GM19455 (cell line): Measurements from ENCODE around the gene NIPBL.
"Not testable (repeated sequence)": the region's sequence is repeated elsewhere in the genome, so short reads cannot be mapped to it uniquely, and the experiment has no call there.

ENCODE experiments used
- ATAC-seq: cut with Tn5 transposase; IDR thresholded peaks from one replicate; pipeline ENCODE4 v1.9.1; 2021; ENCODE audit not compliant: unreplicated experiment

Gene NIPBL

DNA sequence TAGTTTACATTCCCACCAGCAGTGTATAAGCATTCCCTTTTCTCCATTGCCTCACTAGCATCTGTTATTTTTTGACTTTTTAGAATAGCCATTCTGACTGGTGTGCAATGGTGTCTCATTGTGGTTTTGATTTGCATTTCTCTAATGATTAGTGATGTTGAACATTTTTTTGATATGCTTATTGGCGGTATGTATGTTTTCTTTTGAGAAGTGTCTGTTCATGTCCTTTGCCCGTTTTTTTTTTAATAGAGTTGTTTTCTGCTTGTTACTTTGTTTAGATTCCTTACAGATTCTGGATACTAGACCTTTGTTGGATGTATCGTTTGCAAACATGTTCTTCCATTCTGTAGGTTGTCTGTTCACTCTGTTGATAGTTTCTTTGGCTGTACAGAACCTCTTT is 25.3 kb downstream of the NIPBL start:
- ATAC-seq, result no peak

- no peak for ATAC-seq
Observed at GRCh38 chr5:36902353-36902752, 25.8 kb downstream of the NIPBL start.

GRCh38 chr5:36904677-36905076 is 28.1 kb downstream of the NIPBL start:
- no peak for ATAC-seq

DNA sequence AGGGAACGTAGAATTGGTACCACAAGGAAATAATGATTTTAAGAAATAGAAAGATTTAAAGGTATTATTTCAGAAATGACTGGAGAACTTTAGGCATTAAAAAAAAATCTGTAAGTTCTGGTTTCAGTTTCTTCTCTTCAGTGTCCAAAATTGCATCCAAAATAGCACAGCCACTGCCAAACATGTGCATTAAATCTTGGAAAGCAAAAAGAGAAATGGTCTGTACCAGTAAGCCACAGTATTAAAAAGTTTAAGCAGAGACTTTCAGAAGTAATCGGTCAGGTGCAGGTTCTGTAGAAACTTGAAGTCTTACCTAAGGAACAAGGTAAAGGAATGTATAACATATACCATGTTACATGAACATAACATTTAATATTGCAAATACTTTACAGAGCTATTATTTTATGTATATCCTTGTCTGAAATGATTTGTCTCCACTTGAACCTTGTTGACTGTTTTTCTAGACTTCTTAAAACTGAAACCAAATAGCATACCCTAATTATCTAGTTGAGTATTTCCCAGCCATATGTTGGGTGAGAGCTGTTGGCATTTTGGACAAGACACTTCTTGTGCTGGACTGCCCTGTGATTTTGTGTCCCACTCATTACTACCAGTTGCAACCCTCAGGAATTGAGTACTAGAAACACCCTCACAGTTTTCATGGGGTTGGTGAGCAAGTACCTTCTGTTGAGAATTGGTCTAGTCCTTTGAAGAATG is 32.1 kb downstream of the NIPBL start:
- no peak for ATAC-seq

GRCh38 chr5:36915653-36916052 is 39.1 kb downstream of the NIPBL start:
- no peak for ATAC-seq

DNA sequence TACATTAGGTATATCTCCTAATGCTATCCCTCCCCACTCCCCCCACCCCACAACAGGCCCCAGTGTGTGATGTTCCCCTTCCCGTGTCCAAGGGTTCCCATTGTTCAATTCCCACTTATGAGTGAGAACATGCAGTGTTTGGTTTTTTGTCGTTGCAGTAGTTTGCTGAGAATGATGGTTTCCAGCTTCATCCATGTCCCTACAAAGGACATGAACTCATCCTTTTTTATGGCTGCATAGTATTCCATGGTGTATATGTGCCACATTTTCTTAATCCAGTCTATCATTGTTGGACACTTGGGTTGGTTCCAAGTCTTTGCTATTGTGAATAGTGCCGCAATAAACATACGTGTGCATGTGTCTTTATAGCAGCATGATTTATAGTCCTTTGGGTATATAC is 40.0 kb downstream of the NIPBL start:
- ATAC-seq, result not testable (repeated sequence)

GRCh38 chr5:36917358-36917757 is 40.8 kb downstream of the NIPBL start:
- not testable (repeated sequence) for ATAC-seq

DNA sequence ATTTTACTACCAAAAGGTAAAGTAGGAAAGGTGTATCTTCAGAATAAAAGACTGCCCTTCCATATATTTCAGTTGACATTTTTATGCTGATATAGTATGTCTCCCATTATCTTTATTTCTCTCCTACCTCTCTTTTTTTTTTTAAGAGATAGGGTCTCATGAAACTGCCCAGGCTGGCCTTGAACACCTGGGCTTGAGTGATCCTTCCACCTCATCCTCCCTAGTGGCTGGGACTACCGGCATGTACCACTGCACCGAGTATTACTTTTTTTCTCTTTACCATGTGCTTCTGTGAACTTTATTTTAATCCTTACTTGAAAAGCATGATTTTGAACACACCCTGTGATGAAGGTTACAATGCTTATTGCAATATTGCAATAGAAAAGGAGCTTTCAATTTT is 42.7 kb downstream of the NIPBL start:
- ATAC-seq, result no peak

DNA sequence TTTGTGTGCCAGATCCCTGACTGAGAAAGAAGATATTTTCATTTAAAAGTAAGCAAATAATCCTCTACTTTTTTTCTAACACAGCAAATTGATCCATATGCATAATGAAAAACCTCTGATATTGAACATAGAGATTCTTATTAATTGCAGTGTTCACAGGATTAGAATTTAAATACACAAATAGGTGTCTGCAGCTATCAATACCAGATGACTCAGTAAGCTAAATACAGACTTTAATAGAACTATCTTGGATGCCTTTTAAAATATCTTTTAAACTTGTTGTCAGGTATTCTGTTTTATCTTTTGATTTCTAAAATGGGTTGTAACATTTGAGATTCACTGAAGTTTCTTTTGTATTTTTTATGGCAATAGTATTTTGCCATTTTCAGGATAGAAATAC is 43.1 kb downstream of the NIPBL start:
- no peak for ATAC-seq

DNA sequence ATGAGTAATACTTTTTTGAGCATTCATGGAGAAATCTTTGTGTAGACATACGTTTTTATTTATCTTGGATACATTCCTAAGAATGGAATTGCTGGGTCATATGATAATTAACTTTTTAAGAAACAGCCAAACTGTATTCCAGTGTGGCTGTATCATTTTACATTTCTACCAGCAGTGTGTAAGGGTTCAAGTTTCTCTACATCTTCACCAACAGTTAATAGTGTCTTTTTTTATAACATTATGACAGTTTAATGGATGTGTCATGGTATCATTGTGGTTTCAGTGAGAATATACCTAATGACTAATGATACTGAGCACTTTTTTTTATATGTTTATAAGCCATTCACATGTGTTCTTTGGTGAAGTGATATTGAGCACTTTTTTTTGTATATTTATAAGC is 52.4 kb downstream of the NIPBL start:
- no peak for ATAC-seq

DNA sequence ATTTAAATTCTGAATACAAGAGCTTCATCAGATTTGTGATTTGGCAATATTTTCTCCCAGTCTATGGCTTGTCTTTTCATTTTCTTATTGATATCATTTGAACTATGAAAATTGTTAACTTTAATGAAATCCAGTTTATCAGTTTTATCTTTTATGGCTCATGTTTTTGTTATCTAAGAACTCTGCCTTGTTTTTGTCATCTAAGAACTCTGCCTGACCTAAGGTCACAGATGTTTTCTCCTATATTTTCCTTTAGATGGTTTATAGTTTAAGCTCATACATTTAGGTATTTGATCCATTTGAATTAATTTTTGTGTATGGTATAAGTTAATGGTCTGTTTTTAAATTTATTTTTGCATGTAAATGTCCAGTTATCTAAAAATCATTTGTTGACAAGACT is 52.9 kb downstream of the NIPBL start:
- ATAC-seq, result no peak

GRCh38 chr5:36932056-36932455 is 55.5 kb downstream of the NIPBL start:
- ATAC-seq, result no peak

GRCh38 chr5:36932699-36933098 is 56.1 kb downstream of the NIPBL start:
- no peak for ATAC-seq

GRCh38 chr5:36934740-36935356 is 58.3 kb downstream of the NIPBL start:
- no peak for ATAC-seq

GRCh38 chr5:36935805-36936204 is 59.2 kb downstream of the NIPBL start:
- no peak for ATAC-seq

- no peak for ATAC-seq
Observed at GRCh38 chr5:36936309-36936708, 59.7 kb downstream of the NIPBL start.

- no peak for ATAC-seq
Observed at GRCh38 chr5:36938129-36938528, 61.6 kb downstream of the NIPBL start.

DNA sequence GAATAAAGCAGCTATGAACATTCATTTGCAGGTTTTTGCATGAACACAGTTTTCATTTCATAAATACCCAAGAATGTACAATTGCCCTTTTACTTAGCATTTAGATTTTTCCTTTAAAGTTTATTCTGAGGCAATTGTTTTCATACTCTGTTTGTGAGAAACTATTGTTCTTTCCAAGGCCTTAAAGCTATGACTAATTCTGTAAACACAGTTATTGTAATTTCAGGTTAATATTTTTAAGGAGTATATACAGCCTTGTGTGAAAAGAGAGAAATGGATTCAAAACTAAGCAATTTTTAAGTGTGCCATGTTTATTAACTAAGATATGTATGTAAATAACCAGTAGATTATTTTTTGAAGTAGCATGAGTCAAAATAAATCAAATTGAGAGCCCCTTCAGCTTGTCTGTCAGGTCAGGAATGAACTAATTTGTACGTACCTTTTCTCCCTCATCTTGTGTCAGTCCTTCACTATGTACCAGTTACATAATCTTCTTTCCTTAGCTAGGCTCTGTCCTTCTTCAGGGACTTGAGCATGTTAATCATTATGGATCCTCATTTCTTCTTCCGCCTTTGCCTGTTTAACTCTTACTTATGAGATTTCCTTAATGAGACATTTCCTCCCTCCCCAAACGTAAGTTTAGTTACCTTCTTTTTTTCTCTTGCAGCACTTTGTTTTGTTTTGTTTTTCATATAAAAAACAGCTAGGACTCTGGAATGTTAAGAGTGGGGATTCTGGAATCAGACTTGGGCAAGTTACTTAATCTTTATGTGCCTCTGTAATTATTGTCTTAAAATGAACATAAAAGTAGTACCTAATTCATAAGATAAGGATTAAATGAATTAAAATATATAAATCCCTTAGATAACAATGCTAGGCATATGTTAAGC is 63.6 kb downstream of the NIPBL start:
- ATAC-seq, result no peak

DNA sequence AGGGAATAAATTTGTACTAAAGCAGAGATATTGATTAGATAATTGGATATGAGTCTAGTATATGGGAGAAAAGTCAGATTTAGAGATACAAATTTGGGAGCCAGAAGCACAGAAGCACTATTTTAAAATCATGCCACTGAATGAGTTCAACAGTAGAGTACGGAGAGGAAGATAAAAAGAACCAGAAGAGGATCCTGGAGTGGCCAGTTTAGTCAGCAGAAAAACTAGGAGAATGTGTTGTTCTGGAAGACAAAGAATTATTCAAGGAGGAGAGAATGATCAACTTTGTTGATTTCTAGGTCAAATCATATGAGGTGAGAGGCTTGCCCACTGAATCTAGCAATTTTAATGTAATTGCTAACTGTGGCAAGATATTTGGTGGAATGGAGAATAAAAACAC is 67.0 kb downstream of the NIPBL start:
- no peak for ATAC-seq

DNA sequence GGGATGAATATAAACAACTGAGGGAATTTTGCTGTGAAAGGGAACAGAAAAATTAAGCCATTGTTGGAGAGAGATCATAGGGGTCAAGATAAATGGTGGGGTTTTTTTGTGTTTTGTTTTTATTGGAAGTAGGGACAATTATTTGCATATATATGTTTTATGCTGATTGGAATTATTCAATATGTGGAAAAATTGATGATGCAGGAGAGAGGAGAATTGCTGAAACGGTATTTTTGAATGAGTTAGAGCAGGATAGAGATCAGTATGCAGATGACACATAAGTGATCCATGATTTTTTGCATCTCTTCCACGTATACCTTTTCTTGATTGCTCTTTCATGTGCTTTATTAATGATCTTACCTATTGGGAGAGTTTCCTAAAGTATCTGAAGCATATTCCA is 67.5 kb downstream of the NIPBL start:
- ATAC-seq, result no peak

DNA sequence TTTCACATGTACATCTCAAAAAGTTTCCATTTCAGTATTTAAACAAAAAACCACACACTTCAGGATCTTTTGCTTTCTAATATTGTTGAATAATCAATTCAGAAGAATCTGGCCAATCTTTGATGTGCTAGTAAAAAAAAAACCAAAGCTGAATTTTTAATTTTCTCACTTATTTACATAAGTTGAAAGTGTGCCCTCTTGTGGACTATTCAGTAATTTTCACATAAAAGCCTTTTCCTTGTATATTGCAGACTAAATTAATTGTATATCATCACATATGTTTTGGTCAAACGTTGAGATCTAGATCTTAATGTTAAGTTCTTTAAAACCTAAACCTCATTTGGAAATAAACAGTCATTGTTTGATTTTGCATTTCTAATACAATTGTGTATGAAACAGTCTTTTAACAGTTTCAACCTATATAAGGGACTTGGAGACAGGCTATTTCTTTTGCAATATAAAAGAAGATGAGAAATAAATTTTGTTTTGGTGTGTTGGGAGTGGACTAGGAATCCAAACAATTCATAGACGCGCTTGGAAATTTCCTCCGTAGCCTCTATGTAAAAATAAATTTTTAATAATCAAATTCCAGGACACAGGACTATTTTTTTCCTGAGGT is 68.1 kb downstream of the NIPBL start:
- no peak for ATAC-seq

GRCh38 chr5:36945687-36946086 is 69.1 kb downstream of the NIPBL start:
- no peak for ATAC-seq
